ENCODE data around the gene CFAP251.

Gene CFAP251

DNA sequence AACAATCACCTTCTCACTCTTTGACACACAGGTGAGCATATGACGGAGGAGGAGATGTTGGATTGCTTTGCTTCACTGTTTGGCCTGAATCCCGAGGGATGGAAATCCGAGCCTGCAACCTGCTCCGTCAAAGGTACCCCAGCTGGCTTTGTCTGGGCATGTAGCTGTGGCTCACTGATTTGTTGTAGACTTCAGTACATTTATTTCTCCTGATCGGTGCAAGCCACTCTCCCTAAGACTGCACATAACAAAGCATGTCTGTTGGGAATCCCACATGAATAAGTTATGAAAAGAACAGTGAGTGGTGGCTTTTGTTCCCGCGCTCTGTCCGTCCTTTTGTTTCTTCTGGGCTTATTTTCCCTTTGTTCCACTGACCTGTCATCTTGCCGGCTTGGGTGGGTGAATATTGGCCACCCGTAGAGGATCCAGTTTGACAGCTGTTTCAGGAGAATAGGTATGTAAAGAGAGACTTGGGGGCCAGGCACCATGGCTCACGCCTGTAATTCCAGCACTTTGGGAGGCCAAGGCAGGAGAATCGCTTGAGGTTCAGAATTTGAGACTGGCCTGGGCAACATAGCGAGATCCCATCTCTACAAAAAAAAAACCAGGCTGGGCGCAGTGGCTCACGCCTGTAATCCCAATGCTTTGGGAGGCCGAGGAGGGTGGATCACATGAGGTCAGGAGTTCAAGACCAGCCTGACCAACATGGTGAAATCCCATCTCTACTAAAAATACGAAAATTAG, 83.2 kb downstream of the CFAP251 start:
- DNase-seq (ENCODE audit: low read depth in 2 of 2), result no peak

DNA sequence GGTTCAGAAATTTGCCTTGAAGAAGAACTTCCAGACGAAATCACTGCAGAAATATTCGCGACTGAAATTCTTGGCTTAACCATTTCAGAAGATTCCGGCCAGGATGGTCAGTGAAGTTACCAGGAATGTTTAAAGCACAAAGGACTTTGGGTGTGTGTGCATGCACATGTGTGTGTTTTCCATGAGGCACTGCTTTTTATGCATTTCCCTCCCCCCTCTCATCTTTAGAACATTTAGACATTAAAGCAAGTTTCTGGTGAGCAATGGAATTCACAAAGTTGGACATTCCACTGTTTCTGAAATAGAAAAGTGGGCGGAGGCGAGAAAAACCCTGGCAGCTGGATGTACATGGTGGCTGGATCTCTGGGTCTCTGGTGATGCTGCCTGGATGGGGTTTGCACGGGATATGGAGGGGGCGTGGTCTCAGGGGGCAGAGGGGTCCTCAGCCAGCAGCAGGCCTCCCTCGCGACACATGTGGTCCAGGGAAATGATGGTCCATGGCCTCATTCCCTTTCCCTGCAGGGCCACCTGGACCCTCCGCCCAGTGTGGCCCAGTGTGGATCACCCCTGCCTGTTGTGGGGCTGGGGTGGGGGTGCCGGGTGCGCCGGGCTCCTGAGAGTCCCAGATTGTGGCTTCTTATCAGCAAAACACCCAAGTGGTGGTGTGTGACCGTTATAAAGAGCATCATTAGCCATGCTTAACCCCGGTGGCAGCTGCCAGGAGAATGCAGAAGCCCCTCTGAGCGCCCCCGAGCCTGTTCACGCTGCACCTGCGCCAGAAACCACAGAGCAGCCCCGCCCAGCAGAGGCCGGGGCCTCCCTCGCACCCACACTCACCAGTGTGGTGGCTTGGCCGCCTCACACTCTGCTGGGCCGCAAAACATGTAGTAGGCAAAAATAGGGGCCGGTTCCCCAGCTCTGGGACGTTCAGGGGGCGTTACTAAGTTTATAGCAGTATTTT, 85.5 kb downstream of the CFAP251 start:
- no peak for DNase-seq (ENCODE audit: low read depth in 2 of 2)

DNA sequence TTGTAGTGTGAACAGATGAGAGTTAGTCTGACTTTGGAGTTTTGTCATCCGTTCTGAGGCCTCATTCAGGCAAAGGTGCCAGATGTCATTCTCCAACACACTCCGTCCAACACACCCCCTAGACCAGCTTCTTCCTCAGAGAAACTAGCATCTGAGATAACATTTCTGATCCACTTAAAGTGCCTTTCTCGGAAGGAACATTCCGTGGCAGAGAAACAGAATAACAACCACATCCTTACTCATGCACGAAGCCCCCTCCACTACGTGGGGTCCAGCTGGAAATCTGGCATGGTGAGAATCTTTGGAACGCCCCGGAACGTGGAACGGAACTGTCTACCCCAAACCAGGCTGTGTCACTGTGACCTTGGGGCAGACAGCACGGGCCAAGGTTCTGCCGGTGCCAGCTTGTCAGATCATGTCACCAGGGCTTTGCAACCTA, 86.3 kb downstream of the CFAP251 start:
- DNase-seq (ENCODE audit: low read depth in 2 of 2), result no peak

DNA sequence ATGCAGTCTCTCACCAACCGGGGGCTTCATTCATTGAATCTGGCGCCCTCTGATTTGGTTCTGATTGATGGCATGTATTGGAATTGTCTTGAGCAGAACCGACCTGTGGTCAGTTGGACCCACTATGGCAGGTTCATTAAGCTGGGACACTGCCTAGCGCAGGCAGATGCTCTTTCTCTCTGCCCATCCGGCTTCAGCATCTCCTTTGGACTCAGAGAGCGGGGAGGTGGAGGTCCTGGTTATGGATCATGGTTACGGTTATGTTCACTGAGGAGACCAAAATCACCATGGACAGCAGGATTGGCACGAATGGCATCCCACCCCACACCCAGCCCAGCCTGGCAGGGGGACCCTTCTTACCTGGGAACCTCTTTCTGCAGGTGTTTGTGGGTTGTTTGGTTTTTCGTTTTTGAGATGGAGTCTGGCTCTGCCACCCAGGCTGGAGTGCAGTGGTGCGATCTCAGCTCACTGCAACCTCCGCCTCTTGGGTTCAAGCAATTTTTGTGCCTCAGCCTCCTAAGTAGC, 86.9 kb downstream of the CFAP251 start:
- DNase-seq (ENCODE audit: low read depth in 2 of 2), result no peak

DNA sequence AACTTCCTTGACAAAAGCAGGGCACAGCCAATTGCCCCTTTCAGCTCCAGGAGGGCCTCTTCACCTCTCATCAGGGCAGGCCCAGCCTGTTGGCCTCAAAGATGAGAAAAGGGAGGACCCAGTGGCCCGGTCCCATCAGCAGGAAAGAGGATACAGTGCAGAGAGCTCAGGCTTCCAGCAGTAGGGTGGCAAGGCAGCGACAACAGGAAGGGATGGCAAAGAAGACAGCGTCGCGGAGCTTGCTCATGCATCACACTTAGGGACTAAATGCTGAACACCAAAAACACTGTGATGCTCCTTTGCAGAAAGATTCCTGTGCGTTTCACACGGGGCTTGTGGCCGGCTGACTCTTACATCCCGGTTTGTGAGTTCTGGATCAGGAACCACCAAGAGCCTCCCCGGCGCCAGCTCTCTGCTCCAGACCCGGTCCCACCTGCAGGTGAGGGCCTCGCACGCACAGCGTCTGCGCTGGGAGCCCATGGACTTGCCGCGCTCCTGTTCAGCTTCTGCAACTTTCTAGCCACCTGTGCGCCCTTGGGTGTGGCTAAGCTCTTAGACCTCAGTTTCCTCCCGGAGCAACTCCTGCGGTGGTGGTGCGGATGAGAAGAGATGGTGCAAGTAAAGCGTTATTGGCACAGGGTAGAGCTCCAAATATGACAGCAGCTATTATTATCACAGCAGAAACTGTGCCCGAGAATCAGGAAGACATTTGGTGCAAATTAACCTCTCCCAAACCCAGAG, 88.0 kb downstream of the CFAP251 start:
- DNase-seq (ENCODE audit: low read depth in 2 of 2), result no peak

DNA sequence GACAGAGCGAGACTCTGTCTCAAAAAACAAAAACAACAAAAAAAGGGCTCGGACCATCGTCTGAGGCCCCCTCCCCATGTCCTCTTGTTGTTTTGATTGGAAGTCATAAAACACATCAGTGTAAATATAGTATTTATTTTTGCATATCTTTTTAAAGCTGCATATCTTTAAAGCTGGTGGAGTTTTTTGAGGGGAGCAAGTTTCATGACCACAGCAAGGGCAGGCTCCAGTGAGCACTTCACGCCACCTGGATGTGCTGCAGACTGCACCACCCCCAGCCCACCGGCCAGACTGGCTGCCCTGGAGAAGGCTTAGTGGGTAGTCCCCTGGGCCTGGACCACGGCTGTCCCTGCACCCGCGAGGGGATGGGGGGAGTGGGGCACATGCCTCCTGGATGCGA, 91.3 kb downstream of the CFAP251 start:
- DNase-seq (ENCODE audit: low read depth in 2 of 2), result no peak

DNA sequence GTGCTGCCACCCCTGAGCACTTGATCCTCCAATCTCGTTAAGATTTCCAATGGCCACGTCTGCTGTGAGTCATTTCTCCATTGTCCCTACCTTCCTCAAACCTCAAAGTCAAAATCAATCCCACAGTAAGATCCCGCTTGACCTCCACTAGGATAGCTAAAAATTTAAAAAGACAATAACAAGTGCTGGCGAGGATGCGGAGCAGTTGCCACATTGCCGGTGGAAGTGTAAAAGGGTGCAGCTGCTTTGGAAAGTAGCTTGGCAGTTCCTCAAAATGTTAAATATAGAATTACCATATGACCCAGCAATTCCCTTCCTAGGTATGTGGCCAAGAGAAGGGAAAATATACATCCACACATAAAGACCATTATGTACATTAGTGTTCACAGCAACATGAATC, 93.8 kb downstream of the CFAP251 start:
- no peak for DNase-seq (ENCODE audit: low read depth in 2 of 2)

DNA sequence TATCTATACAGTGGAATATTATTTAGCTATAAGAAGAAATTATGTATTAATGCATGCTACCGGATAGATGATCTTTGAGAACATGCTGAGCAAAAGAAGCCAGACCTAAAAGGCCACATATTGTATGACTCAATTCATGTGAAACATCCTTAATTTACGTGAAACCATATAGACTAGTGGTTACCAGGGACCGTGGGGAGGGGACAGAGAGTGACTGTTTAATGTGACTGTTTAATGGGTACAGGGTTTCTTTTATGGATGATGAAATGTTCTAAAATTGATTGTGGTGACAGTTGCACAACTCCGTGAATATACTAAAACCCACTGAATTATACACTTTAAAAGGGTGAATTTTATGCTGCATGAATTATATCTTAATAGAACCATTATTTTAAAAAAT, 94.7 kb downstream of the CFAP251 start:
- no peak for DNase-seq (ENCODE audit: low read depth in 2 of 2)

DNA sequence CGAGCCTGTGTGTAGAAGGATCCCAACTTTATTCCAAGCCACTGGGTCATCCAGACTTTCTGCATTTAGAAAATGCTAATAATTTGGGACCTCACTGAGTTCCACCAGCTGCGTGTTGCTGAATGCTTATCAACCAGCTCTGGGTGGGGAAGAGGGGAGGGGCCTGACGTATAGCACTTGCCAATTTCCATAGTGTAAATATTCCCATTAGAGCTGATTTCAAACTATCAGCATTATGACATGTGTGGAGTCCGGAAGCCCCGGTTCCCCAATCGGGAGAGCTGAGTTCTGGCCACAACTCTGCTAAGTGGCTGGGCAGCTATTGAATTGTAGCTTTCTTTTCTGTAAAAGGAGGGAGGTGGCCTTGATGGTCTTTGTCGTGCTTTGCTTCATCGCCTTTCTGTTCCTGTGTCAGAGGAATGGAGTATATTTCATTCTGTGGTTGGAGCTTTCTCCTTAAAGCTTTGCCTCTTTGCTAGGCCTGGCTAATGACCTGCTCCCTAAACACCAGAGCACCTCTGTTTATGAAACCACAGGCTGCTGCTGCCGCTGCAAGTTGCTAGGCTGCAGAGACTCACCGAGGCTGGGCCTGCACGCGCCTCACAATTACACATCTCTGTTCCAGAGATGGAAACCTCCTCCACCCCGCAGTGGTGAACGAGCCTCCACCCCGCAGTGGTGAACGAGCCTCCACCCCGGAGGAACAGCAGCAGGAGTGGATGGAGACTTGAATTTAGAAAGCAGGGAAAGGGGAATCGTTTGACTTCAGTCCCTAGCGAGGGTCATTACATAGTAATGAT, 95.6 kb downstream of the CFAP251 start:
- DNase-seq (ENCODE audit: low read depth in 2 of 2), result no peak

DNA sequence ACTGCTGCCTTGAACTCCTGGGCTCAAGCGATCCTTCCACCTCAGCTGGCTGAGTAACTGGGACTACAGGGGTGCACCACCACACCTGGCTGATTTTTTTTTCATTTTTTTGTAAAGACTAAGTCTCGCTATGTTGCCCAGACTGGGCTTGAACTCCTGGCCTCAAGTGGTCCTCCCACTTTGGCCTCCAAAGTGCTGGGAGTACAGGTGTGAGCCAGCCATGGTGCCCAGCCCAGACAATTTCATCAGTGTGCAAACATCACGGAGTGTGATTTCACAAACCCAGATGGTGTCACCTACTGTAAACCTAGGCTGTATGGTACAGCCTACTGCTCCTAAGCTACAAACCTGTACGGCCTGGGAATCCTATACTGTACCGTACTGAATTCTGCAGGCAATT, 96.4 kb downstream of the CFAP251 start:
- no peak for DNase-seq (ENCODE audit: low read depth in 2 of 2)

DNA sequence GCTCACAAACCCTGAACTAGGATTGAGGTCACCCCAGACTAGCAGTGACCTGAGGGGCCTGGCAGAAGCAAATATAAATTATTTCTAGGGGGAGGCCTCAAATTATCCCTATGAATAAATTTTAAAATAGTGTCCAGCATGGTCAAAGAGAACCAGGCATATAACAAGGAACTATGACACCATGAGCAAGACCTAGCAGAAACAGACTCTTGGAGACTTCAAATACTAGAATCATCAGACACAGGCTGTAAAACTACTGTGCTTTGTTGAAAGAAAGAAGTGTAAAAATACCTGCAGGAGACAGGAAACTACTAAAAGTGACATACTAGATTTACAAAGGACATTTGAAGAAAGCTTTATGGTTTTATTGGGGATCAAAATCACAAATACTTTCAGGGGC, 100.1 kb downstream of the CFAP251 start:
- DNase-seq (ENCODE audit: low read depth in 2 of 2), result no peak

DNA sequence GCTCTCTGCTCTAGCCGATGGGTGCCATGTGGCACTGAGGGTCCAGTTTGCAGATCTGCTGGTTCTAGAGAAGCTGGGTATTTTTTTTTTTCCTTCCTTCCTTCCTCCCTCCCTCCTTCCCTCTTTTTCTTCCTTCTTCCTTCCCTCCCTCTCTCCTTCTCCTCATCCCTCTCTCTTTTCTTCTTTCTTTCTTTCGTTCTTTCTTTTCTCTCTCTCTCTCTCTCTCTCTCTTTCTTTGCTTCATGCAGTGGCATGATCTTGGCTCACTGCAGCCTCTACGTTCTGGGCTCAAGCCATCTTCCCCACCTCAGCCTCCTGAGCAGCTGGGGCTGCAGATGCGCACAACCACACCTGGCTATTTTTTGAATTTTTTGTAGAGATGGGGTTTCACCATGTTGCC, 100.5 kb downstream of the CFAP251 start:
- DNase-seq (ENCODE audit: low read depth in 2 of 2), result no peak

DNA sequence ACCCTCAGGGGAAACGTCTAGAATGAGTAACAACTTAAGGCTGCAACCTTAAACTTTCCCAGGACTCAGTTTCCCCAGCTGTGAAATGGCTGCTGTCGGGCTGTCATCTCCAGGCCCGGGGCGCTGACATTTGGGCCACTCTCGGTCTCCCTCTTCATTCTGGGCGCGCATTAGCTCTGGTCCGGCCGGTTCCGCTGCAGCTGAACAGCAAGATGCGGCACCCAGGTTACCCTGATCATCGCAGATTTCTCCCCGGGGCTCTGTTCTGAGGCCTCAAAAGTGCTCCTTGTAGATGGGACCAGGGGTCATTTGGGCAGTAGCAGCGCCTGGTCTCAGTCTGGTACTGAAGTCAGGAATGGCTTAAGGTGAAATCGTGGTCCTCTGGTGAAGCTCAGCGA, 102.4 kb downstream of the CFAP251 start:
- DNase-seq (ENCODE audit: low read depth in 2 of 2), result no peak

DNA sequence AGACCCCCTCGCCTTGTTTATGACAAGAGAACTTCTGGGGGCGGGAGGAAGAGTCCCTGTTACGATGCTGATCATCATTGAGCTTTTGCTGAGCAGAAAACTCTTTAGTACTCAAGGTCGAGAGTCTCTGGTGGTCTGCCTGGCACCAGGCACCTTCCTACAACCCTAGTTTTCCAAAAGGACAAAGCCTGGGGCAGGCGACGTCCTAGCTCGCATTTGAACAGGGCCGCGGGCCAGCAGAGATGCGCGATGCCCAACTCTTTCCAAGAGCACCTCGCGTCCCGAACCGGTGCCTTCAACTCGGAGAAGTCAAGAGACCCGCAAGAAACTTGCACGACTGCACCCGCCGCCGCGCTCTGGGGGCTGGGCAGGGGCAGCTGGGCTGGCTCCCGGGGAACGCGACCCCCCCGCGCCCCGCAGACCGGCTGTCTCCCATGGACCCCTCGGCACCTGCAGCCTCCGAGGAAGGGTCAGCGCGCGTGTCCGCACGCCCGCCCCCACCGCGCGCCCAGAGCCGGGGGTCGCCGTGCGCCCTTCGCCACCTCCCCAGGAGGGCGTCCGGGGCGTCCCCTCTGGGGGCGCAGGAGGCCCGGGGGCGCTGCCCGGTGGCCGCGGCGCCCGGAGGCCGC, 102.9 kb downstream of the CFAP251 start:
- DNase-seq (ENCODE audit: low read depth in 2 of 2), result no peak

DNA sequence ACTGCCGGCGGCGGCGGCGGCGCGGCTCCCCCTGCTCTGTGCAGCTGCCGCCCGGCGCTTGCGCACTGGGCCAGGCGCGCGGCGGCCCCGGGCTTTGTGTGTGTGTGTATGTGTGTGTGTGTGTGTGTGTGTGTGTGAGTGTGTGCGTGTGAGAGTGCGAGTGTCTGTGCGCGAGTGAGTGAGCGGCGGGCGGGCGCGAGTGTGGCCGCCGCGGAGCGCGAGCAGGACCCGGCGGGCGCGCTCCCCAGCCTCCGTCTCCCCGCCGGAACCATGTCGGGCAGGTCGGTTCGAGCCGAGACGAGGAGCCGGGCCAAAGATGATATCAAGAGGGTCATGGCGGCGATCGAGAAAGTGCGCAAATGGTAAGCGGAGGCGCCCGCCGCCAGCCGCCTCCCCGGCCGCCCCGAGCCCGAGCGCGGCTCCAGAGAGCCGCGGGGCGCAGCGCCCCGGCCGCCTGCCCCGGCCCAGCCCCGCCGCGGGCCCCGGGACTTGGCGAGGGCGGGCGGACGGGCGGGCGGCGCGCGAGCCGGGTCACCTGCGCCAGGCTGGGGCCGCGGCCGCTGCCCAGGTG, 103.5 kb downstream of the CFAP251 start, which contains the start of gene BCL7A:
Gene BCL7A, plus strand, starts transcription at position 63 of the 571 bp plus-strand sequence. Its CDS starts 208 bp downstream, at position 271.
- peak; percentile 31 to 33 for DNase-seq (ENCODE audit: low read depth in 2 of 2)

DNA sequence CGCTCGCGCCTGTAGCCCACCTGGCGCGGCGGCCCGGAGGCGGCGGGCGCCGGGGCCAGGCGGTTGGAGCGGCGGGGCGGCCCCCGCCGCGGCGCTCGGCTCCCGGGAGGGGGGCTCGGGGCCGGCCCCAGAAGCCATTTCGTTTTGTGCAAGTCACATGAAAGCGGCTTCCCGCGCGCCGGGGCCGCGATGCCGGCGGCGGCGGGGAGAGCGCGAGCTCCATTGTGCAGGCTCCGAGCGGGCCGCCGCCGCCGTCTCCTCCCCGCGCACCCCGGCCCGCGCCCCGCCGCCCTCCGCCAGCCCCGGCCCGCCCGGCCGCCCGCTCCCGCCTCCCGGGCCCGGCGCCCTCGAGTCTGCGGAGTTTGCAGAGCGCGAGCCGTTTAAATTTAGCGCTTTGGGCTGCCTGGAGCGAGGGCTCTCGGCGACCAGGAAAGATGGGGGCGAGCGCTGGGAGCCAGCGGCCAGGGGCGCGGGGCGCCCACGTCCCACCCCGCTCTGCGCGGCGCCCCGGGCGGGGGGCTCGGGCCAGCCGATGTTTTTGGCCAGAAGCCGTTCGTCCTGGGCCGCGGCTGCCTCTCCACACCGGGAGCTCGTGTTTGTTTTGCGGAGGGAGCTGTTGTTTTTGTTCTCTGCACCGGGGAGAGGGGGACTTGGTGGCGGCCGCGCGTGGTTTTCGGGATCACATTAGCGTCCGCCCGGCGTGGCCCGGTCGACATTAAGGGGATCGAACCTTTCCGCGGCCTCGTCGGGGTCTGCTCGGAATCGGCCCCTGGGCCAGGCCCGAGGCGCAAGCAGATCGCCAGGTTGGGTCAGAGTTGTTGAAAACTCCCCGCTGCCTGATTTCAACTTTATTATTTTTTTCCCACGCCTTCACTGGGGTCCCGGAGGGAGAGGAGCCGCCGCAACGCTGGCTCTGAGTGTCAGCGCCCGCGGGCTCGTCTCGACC, 104.3 kb downstream of the CFAP251 start:
- DNase-seq (ENCODE audit: low read depth in 2 of 2), result no peak

DNA sequence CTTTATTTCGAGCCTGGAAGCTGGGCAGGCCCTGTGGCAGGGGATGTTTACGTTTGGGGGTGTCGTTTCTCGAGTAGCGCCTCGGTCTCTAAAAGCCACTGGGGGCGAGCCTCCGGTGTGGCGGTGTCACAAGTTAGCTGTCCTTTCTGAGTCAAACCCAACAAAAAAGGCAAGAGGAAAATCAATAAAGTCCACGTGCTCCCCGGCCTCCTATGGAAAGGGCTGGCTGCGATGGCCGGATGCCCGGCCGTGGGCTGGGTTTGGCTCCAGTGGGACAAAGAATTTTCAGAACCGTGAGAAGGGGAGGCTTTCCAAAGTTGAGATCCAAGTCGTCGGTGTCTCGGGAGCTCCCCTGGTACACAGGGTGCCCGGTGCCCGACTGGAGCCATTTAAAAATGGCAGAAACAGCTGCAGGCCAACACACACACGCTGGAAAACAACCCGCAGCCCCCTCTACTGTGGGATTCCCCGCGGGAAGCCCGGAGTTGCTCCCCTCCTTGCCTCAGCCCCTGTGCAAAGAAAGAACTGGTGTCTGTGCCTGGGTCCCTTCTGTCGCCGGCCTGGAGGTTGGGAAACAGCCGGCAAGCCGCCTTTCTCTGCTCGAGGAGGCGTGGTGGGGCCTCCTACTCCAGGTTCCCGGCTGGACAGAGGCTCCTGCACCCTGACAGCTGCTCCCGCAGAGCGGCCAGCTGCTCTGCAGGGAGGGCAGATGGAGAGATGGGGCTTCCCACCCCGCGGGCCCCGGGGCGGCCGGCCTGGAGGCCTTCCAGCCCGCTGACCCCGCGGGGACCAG, 105.1 kb downstream of the CFAP251 start:
- no peak for DNase-seq (ENCODE audit: low read depth in 2 of 2)

DNA sequence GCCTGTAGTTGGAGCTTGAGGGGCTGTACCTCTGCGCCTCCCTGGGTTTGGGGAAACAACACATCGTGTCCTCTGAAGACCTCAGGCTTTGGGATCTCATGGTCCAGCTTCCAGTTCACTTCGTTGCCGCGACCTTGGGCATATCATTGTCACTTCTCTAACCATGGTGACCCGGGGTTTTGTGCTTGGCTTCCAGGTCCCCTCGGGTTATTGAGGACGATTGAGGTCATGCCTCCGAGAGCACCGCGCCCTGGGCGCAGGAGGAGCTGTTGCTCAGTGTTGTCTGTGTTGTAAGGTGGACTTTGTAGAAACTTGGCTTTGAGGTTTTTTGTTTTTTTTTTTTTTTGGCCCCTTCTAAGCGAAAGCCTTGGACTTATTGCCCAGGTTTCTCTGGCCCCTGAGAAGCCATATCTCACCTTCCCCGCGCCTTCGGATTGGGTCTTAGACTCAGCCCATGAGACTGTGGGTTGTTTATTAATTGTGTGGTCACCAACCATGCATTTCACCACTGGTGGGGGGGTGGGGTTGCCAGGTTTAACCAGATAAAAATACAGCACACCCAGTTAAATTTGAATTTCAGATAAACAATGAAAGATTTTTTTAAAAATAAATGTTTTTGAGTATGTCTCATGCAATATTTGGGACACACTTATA, 105.9 kb downstream of the CFAP251 start:
- DNase-seq (ENCODE audit: low read depth in 2 of 2), result no peak

Data from activated CD8-positive, alpha-beta memory T cell treated with anti-CD3 and anti-CD28 coated beads for 4 hours (primary cell).